H54 (cell line): ENCODE results near the gene MRFAP1.
"Not testable (repeated sequence)": the region's sequence is repeated elsewhere in the genome, so short reads cannot be mapped to it uniquely, and the experiment has no call there.

Experiments used
- DNase-seq: peaks from one replicate; pipeline ENCODE4 v3.0.0; 2011; ENCODE audit warnings: low spot score, mixed read lengths; ENCODE audit not compliant: insufficient read length
- FAIRE-seq: peaks from 3 replicates; lab custom pipeline; 2011; peaks lifted over from hg19 to GRCh38; lab: Jason Lieb, UNC
- POLR2A ChIP-seq: IDR thresholded peaks from 2 replicates; pipeline ENCODE4 v1.6.1; 2011; ENCODE audit warnings: low read depth, mild to moderate bottlenecking, low read length

The MRFAP1 gene

DNA sequence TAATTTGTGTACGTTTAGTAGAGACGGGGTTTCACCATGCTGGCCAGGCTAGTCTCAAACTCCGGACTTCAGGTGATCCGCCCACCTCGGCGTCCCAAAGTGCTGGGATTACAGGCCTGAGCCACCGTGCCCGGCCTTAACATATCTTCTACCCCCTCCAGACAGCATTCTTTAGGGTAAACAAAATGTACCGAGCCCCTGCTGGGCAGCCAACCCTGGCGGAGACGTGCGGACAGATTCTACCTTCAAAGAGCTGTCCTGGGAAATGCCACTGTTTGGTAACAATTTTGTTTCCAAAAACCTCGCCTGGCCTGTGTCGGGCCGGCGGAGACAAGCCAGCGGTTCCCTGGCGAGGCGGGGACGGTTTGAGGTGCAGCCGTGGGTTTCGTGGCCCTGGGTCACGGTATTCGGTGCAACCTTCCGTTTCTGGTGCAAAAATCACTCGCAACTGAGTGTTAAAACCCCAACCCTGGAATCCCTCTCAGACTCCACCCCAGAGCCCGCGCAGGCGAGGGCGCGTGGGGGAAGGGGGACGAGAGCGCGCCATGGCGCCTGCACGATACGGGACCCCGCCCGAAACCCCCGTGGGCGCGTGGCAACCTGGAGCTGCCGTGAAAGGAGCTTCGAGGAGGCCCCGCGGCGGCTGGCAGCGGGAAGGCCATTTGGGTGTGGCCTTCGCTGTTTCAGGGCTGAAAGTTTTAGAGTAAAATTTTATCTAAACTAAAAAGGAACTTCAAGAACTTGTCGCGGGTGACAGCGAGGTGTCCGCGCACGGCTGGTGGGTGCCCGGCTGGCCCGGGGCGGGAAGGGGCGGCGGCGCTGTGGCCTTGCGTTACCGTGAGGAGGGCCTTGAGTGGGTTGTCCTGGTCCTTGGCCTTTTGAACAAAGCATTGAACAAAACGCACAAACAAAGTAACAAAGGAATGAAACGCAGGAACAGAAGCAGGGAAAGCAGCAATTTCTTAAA is 17.0 kb downstream of the MRFAP1 start:
- no peak for TF ChIP-seq POLR2A
- DNase-seq: no peak
- no peak for FAIRE-seq

DNA sequence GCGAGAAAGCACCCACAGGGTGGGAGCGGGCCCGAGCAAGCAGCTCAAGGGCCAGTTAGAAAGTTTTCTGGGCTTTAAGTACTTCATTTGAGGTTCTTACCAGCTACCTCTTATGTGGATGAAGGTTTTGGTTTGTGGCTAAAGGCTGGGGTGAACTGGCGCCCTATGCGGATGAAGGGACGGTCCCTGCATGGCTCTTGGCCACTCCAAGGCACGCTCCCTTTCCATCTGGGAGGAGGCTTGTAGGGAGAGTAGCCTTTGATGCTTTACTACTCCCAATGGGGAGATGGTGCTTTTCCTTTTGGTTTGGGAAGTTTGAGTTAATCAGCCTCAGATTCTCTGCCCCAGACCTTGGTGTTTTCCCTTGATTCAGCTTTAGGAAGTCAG is 17.7 kb downstream of the MRFAP1 start:
- DNase-seq (no peak), FAIRE-seq (no peak)
- TF ChIP-seq POLR2A: no peak

GRCh38 chr4:6658597-6659075 is 18.2 kb downstream of the MRFAP1 start:
- TF ChIP-seq POLR2A: no peak
- no peak for DNase-seq
- no peak for FAIRE-seq

DNA sequence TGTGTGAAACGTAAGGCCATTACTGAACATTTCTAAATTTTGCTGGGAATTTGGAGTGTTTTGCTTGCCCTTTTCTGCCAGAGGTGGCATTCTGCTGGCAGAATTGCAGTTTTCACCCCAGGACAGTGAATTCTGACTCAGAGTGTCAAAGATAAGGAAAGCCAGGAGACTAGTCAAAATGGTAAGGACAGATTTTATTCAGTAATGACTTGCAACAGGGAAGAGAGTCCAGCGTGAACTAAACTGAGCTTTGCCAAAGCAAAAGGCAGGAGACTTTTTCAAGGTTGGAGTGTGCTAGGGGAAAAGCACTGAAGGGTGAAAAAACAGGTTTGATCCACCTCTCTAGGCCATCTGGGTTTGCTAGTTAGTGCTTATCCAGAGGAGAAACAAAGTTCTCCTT is 19.4 kb downstream of the MRFAP1 start:
- DNase-seq (no peak), FAIRE-seq (no peak)
- no peak for TF ChIP-seq POLR2A

- FAIRE-seq (no peak), DNase-seq (no peak)
- TF ChIP-seq POLR2A: no peak
Measured at GRCh38 chr4:6660430-6660829, 19.9 kb downstream of the MRFAP1 start.

DNA sequence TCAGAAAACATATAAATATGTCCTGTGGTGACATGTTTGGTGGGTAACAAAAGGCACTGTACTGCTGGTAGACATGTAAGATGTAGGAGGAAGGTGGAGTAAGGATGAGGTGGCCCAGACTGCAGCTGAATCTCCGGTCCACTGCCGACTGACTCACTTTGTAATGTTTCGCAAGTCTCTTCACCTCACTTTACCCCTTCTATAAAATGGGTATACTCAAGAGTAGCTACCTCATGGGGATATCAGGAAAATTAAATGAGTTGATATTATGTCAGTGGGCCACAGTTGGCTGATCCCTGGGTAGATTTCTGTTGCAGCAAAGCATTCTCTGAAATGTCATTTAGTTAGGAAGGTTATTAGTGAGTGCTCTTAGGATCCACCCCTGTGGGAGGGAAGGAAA is 22.1 kb downstream of the MRFAP1 start:
- FAIRE-seq: no peak
- DNase-seq: no peak
- TF ChIP-seq POLR2A: no peak

- no peak for TF ChIP-seq POLR2A
- DNase-seq (no peak), FAIRE-seq (no peak)
Measured at GRCh38 chr4:6663596-6664393, 23.3 kb downstream of the MRFAP1 start.

GRCh38 chr4:6665320-6665654 is 24.8 kb downstream of the MRFAP1 start:
- no peak for TF ChIP-seq POLR2A
- FAIRE-seq: no peak
- DNase-seq: no peak

GRCh38 chr4:6668391-6668790 is 27.9 kb downstream of the MRFAP1 start:
- FAIRE-seq (no peak), DNase-seq (no peak)
- TF ChIP-seq POLR2A: no peak

GRCh38 chr4:6671648-6672047 is 31.2 kb downstream of the MRFAP1 start:
- TF ChIP-seq POLR2A: no peak
- FAIRE-seq: no peak

DNA sequence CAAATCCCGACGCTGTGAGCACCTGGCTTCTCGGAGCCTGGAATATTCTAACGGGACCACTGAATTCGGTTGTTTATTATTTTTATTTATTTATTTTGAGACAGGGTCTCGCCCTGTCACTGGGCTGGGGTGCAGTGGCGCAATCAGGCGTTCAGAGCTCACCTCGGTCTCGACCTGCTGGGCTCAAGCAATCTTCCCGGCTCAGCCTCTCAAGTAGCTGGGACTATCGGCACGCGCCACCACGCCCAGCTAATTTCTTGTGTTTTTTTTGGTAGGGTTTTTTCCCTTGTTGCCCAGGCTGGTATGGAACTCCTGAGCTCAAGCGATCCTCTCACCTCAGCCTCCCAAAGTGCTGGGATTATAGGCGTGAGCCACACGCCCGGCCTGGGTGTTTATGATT is 31.6 kb downstream of the MRFAP1 start:
- no peak for FAIRE-seq
- no peak for DNase-seq
- no peak for TF ChIP-seq POLR2A

More at GRCh38 chr4:6671648-6672047, 31.2 kb downstream of the MRFAP1 start:
- DNase-seq: no peak

- not testable (repeated sequence) for FAIRE-seq, DNase-seq
Measured at GRCh38 chr4:6672541-6673190, 32.2 kb downstream of the MRFAP1 start.

DNA sequence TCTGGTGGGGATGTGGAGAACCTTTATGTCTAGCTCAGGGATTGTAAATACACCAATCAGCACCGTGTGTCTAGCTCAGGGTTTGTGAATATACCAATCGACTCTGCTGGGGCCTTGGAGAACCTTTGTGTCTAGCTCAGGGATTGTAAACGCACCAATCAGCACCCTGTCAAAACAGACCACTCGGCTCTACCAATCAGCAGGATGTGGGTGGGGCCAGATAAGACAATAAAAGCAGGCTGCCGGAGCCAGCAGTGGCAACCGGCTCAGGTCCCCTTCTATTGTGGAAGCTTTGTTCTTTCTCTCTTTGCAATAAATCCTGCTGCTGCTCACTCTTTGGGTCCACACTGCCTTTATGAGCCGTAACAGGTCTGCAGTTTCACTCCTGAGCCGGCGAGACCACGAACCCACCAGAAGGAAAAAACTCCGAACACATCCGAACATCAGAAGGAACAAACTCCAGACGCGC is 32.7 kb downstream of the MRFAP1 start:
- FAIRE-seq, DNase-seq: not testable (repeated sequence)
